ENCODE measurements around the gene SIT1.
A peak's percentile ranks its signal among the peaks of the same experiment; 100 is the strongest.

Gene SIT1

GRCh38 chr9:35636135-35636876, 14.4 kb downstream of the SIT1 start:
- in situ Hi-C loops (cut with HindIII; ENCODE audit: low pct_unique_long_range_greater_than_20kb, low sequenced_read_pairs) = no loop called here
- no peak for DNase-seq (ENCODE audit: low read depth in 1 of 2, low spot score in 1 of 2)
- TF ChIP-seq JUND (IDR thresholded peaks at IDR 0.05; ENCODE audit: low read depth) = no peak

GRCh38 chr9:35635730-35636129, 15.0 kb downstream of the SIT1 start:
- DNase-seq (ENCODE audit: low read depth in 1 of 2, low spot score in 1 of 2) = no peak
- in situ Hi-C loops (cut with HindIII; ENCODE audit: low pct_unique_long_range_greater_than_20kb, low sequenced_read_pairs) = no loop called here
- TF ChIP-seq JUND (IDR thresholded peaks at IDR 0.05; ENCODE audit: low read depth) = no peak

- in situ Hi-C loops (cut with HindIII; ENCODE audit: low pct_unique_long_range_greater_than_20kb, low sequenced_read_pairs) = no loop called here
- no peak for TF ChIP-seq JUND (IDR thresholded peaks at IDR 0.05; ENCODE audit: low read depth)
- DNase-seq (ENCODE audit: low read depth in 1 of 2, low spot score in 1 of 2) = no peak
Observed at GRCh38 chr9:35629597-35629996, 21.1 kb downstream of the SIT1 start.

GRCh38 chr9:35628389-35628991, 22.2 kb downstream of the SIT1 start:
- no peak for TF ChIP-seq JUND (IDR thresholded peaks at IDR 0.05; ENCODE audit: low read depth)
- in situ Hi-C loops (cut with HindIII; ENCODE audit: low pct_unique_long_range_greater_than_20kb, low sequenced_read_pairs) = no loop called here
- DNase-seq (ENCODE audit: low read depth in 1 of 2, low spot score in 1 of 2) = no peak

GRCh38 chr9:35627575-35627974, 23.2 kb downstream of the SIT1 start:
- DNase-seq (ENCODE audit: low read depth in 1 of 2, low spot score in 1 of 2) = no peak
- in situ Hi-C loops (cut with HindIII; ENCODE audit: low pct_unique_long_range_greater_than_20kb, low sequenced_read_pairs) = no loop called here
- TF ChIP-seq JUND (IDR thresholded peaks at IDR 0.05; ENCODE audit: low read depth) = no peak

DNA sequence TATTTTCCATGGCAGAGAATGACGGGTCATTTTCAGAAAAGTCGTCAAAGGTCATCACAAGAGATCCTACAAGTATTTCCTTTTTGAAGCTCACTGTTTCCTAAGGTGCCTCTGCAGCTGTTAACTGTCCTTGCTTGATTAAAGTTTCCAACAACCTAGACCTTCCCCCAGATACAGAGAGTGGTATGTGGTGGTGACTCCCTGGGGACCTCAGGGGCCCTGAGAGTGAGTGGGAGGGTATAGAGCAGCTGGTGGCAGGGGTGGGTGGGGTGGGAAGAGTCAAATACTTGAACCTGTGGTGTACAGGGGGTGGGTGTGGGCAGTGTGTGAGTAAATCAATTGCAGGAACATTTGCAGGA, 31.0 kb downstream of the SIT1 start:
- in situ Hi-C loops (cut with HindIII; ENCODE audit: low pct_unique_long_range_greater_than_20kb, low sequenced_read_pairs) = no loop called here
- no peak for TF ChIP-seq JUND (IDR thresholded peaks at IDR 0.05; ENCODE audit: low read depth)
- DNase-seq (ENCODE audit: low read depth in 1 of 2, low spot score in 1 of 2) = no peak

- no peak for DNase-seq (ENCODE audit: low read depth in 1 of 2, low spot score in 1 of 2)
- no peak for TF ChIP-seq JUND (IDR thresholded peaks at IDR 0.05; ENCODE audit: low read depth)
- in situ Hi-C loops (cut with HindIII; ENCODE audit: low pct_unique_long_range_greater_than_20kb, low sequenced_read_pairs) = no loop called here
Observed at GRCh38 chr9:35618854-35619799, 31.6 kb downstream of the SIT1 start.

DNA sequence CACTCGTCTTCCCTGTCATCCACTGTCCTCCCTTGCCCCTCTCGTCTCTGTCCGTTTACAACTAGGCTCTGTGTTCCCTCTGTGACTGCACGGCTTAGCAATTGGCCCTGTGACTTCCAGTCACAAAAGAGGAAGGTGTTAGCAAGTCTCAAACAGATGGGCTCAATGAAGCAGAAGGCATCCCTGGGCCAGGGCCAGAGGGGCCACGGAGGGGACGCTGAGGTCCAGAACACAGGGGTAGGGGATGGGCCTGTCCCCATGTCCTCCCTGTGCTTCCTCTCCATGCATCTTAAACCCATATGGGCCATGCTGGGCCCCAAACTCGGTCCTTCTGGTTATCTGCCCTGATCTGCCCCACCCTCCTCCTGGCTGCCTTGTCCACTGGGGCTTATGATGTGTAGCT, 32.4 kb downstream of the SIT1 start, which contains the start of gene CD72:
TSS of gene CD72 (minus strand) at position 89 of the 403 bp plus-strand sequence. CDS start 110 bp downstream, outside the sequence.
- in situ Hi-C loops (cut with HindIII; ENCODE audit: low pct_unique_long_range_greater_than_20kb, low sequenced_read_pairs) = no loop called here
- no peak for TF ChIP-seq JUND (IDR thresholded peaks at IDR 0.05; ENCODE audit: low read depth)
- DNase-seq (ENCODE audit: low read depth in 1 of 2, low spot score in 1 of 2) = no peak

DNA sequence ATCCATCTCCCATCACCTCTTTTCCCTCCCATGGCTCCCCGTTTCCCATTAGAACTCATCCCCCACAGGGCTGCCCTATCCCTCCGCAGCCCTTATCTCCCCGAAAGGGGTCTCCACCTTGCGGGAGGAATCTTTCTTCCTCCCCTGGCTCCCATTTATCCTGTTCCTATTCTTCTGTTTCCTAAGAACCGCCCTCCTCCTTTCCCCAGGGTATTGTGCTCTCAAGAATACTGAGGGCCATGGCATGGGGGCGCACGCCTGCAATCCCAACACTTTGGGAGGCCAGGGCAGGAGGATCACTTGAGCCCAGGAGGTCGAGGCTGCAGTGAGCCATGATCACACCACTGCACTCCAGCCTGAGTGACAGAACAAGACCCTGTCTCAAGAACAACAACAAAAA, 33.2 kb downstream of the SIT1 start:
- DNase-seq (ENCODE audit: low read depth in 1 of 2, low spot score in 1 of 2) = no peak
- in situ Hi-C loops (cut with HindIII; ENCODE audit: low pct_unique_long_range_greater_than_20kb, low sequenced_read_pairs) = no loop called here
- no peak for TF ChIP-seq JUND (IDR thresholded peaks at IDR 0.05; ENCODE audit: low read depth)

DNA sequence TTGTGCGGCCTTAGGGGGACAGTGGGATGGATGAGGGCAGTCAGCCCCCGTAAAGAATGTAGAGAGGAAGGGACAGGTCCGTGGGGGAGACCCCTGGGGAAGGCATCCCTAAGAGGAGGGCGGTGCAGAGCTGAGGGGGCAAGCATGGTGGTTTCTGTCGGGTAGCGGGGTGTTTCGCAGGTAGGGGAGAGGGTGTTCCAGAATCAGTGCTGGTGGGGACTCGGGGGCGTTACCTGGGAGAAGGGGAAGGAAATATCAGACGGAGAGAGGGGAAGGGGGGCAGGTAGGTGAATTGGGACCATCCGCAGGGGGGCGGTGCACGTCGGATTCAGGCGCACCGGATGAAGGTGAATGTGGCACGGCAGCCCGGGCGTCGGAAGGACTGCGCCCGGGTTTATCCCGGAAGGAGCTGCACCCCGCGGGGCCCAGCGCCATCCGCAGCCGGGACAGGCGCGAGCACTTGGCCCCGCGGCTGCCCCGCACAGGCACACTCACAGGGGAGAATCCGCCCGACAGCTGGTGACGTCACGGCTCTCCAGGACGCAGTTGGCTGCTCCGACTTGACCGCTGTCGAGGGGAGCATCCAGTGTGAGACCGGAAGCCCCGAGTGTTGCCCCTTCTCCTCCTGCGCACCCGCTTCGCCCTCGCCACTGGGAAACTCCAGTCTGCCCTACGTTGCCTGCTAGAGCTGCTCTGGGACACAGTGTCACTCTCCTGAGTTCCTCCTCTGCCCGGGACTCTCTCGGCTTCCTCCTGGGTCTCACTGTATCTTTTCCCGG, 33.9 kb downstream of the SIT1 start:
- TF ChIP-seq JUND (IDR thresholded peaks at IDR 0.05; ENCODE audit: low read depth) = no peak
- peak in 1 of 2 experiments; percentile 13 for DNase-seq (ENCODE audit: low read depth in 1 of 2, low spot score in 1 of 2)
- in situ Hi-C loops (cut with HindIII; ENCODE audit: low pct_unique_long_range_greater_than_20kb, low sequenced_read_pairs) = no loop called here

DNA sequence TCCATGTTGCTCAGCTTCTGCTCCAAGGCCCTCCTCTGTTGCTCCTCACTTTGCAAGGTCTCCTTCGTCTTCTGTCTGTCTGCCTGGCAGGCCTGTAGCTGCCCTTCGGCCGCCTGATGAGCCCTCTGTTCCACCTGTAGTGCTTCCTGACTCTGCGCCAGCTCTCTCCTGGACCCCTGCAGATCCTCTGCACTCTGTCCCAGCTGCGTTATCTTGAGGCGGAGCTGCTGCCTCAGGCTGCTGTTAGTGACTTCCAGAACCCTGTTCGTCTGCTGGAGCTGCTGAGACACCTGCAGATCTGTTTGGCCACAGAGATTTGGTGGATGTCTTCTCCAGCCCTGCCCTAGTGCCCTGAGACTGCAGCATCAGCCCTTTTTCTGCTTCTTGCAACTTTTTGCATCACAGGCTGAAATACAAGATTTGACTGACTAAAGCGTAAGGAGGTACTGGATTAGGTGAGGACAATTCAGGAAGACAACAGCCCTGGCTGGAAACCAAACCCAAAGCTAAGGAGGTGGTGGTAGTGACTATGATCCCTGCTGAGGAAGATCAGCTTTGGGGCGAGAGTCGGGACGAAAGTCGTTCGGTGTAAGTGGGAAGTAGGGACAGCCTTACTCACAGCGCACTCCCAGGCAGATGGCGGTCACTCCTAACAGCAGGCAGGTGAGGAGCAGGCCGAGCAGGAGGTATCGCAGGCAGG, 34.6 kb downstream of the SIT1 start:
- in situ Hi-C loops (cut with HindIII; ENCODE audit: low pct_unique_long_range_greater_than_20kb, low sequenced_read_pairs) = no loop called here
- DNase-seq (ENCODE audit: low read depth in 1 of 2, low spot score in 1 of 2) = no peak
- TF ChIP-seq JUND (IDR thresholded peaks at IDR 0.05; ENCODE audit: low read depth) = no peak

Data from T47D (cell line).